Gastrocnemius medialis (tissue), 4 donors: ENCODE data around the gene HAUS7. TPM values are rescaled to one million over a fixed set of nuclear protein-coding genes. Genes with fewer than 3 reads are reported as not detected.

Experiments used
- ATAC-seq, 2 donors: fragments of 150-250 bp; one replicate each; pipeline ENCODE4 v1.9.1; 2016
- DNase-seq, 2 donors: peaks; one replicate each; pipeline ENCODE4 v3.0.0-alpha.2; 2019
- H3K27ac ChIP-seq, 4 donors: fragments of 200-600 bp; sonication (generic); 1 replicate in 1 of 4; 2 replicates in 3 of 4; pipeline ENCODE4 v1.5.1; 2016 to 2018; ENCODE audit warnings: mild to moderate bottlenecking in 2 of 4, moderate library complexity in 1 of 4
- H3K27me3 ChIP-seq, 3 donors: fragments of 200-600 bp; sonication (generic) in 2 of 3; 1 replicate in 1 of 3; 2 replicates in 2 of 3; pipeline versions ENCODE4 v1.5.1 to v1.6.0; 2016 to 2019; ENCODE audit warnings: mild to moderate bottlenecking in 1 of 3, moderate library complexity in 1 of 3
- H3K36me3 ChIP-seq, 2 donors: fragments of 200-600 bp; sonication (generic) in 1 of 2; one replicate each; pipeline ENCODE4 v1.5.1; 2017 to 2018
- H3K4me1 ChIP-seq, 2 donors: fragments of 200-600 bp; sonication (generic) in 1 of 2; one replicate each; pipeline ENCODE4 v1.5.1; 2016 to 2017; ENCODE audit warnings: mild to moderate bottlenecking in 2 of 2
- H3K4me3 ChIP-seq, 4 donors: fragments of 200-600 bp; sonication (generic) in 3 of 4; 1 replicate in 1 of 4; 2 replicates in 3 of 4; pipeline ENCODE4 v1.5.1; 2016 to 2019; ENCODE audit warnings: mild to moderate bottlenecking in 2 of 4
- H3K9me3 ChIP-seq, 3 donors: fragments of 200-600 bp; sonication (generic) in 2 of 3; 1 replicate in 1 of 3; 2 replicates in 2 of 3; pipeline ENCODE4 v1.5.1; 2016 to 2019
- POLR2A ChIP-seq, 2 donors: fragments of 450-650 bp; IDR thresholded peaks; one replicate each; pipeline ENCODE4 v1.6.1; 2017; ENCODE audit warnings: antibody characterized with exemption in 2 of 2, mild to moderate bottlenecking in 2 of 2, moderate library complexity in 2 of 2
- in situ Hi-C, 4 donors: fragments of 200-750 bp; cut with MboI; loops; one replicate each; pipeline versions ENCODE4 v1.15.0 to v1.8.0; 2017; ENCODE audit warnings: low sequenced_read_pairs in 4 of 4
- intact Hi-C: fragments of 100-400 bp; cut with DNase I; formaldehyde crosslinking; loops from one replicate; pipeline ENCODE4 v1.15.1; 2023; ENCODE audit warnings: low total_unique reads
- total RNA-seq, 4 donors: library from RNA; depleted of rRNA; stranded (reverse); fragments of >200 nt; gene quantifications; one replicate each; pipeline versions ENCODE4 v1.1.0 to v1.2.3, GENCODE V29; 2016
- TF ChIP-seq, protein P1 (sequence below), 5 experiments: fragments of 450-650 bp in 3 of 5; fragments of 200-600 bp in 2 of 5; sonication (generic) in 2 of 5; IDR thresholded peaks in 4 of 5; conservative IDR thresholded peaks in 1 of 5; 1 replicate in 4 of 5; 2 replicates in 1 of 5; pipeline ENCODE4 v1.5.1; 2016 to 2019; ENCODE audit warnings: antibody characterized with exemption in 5 of 5, mild to moderate bottlenecking in 3 of 5, moderate library complexity in 3 of 5

HAUS7 gene
- total RNA-seq = 10 to 100 TPM; 10.6 to 19.8 (median 13.2) TPM

GRCh38 chrX:153470411-153471363, at the start of gene HAUS7:
Gene HAUS7 (minus strand): TSS chrX:153470576. CDS start chrX:153470557, 19 bp downstream.
- no peaks in the 10 kb centered on the region for H3K36me3 ChIP-seq
- H3K27ac ChIP-seq = peak within 1 kb of the TSS; percentile 66 to 81 (median 78)
- H3K4me1 ChIP-seq = peaks cover 0 to 9% of the 10 kb centered on the region in 2 donors
- TF ChIP-seq, protein P1, sequence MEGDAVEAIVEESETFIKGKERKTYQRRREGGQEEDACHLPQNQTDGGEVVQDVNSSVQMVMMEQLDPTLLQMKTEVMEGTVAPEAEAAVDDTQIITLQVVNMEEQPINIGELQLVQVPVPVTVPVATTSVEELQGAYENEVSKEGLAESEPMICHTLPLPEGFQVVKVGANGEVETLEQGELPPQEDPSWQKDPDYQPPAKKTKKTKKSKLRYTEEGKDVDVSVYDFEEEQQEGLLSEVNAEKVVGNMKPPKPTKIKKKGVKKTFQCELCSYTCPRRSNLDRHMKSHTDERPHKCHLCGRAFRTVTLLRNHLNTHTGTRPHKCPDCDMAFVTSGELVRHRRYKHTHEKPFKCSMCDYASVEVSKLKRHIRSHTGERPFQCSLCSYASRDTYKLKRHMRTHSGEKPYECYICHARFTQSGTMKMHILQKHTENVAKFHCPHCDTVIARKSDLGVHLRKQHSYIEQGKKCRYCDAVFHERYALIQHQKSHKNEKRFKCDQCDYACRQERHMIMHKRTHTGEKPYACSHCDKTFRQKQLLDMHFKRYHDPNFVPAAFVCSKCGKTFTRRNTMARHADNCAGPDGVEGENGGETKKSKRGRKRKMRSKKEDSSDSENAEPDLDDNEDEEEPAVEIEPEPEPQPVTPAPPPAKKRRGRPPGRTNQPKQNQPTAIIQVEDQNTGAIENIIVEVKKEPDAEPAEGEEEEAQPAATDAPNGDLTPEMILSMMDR (IDR thresholded peaks at IDR 0.05 in 4 of 5, conservative IDR thresholded peaks at IDR 0.05 in 1 of 5) = peak; percentile 37 to 69 (median 63)
- TF ChIP-seq POLR2A (IDR thresholded peaks at IDR 0.05) = no peak
- in situ Hi-C loops (loop anchor here in 1 of 4 donors (25.0 kb wide), 1 partner anchor 533 kb away; no protein-coding TSS in a partner anchor), intact Hi-C loops (loop anchor here (1.0 to 2.0 kb wide), 3 partner anchors 36 to 529 kb away; partner anchors contain the start of gene CCNQ)
- DNase-seq = peak; percentile 76 to 86
- no peaks in the 10 kb centered on the region for H3K27me3 ChIP-seq
- H3K9me3 ChIP-seq = no peaks in the 10 kb centered on the region
- peak within 1 kb of the TSS; percentile 56 to 71 (median 61) for H3K4me3 ChIP-seq
- ATAC-seq = peak; percentile 87 to 89

GRCh38 chrX:153519569-153520286, 49.4 kb upstream of the HAUS7 start:
- H3K27ac ChIP-seq = no peak overlapping the region
- H3K4me1 ChIP-seq = no peaks in the 10 kb centered on the region
- in situ Hi-C loops = loop anchor here in 2 of 4 donors (25.0 kb wide), 1 partner anchor 557 kb away; no protein-coding TSS in a partner anchor
- no peak for ATAC-seq
- no peaks in the 10 kb centered on the region for H3K9me3 ChIP-seq
- no peak for DNase-seq
- TF ChIP-seq POLR2A (IDR thresholded peaks at IDR 0.05) = no peak
- TF ChIP-seq, protein P1 (IDR thresholded peaks at IDR 0.05 in 4 of 5, conservative IDR thresholded peaks at IDR 0.05 in 1 of 5) = no peak
- no peaks in the 10 kb centered on the region for H3K36me3 ChIP-seq
- peaks cover 3 to 44% (median 37%) of the 10 kb centered on the region in 3 donors for H3K27me3 ChIP-seq
- H3K4me3 ChIP-seq = no peak overlapping the region
- intact Hi-C loops = no loop called here

DNA sequence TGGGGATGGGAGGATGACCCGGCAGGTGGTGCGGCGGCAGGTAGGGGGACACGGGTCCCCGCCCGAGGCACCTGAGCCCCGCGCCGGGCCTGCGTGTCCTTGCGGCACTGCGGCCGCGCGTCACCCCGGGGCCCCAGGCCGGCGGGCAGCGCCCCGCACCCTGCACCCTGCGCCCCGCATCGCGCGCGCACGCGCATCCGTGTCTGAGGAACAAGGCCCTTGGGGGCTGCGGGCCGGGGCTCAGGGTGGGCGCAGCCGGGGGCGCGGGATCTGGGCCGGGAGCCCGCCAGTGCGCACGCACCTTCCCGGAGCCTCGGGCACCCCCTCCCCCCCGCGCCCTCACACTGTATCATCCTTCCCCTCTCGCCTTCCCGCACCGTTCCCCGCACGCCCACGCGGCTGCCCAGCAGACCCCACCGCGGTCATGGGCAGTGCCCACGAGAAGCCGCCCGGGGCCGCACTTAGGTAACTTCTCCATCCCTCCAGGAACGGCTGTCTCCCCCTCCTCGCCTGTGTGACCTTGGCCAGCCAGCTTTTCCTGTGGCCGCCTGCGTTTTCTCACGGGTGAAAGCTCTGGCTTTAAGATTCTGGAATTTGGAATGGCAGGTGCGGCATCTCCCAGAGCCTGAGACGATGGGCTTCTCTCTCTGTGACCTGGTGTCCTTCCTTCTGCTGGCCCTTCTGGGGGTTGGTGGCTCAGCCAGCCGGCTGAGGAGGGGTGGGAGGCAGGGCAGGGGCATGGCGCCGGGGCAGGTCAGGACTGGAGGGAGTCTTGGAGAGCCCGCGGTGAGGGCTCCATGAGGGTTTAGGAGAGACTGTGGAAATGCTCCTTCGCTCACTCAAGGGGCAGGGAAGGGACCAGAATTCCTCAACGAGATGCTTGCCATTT, 47.8 kb upstream of the HAUS7 start:
- TF ChIP-seq, protein P1 (IDR thresholded peaks at IDR 0.05 in 4 of 5, conservative IDR thresholded peaks at IDR 0.05 in 1 of 5) = no peak
- TF ChIP-seq POLR2A (IDR thresholded peaks at IDR 0.05) = no peak
- ATAC-seq (no peak), DNase-seq (no peak)
- Histone ChIP-seq H3K36me3 (no peaks in the 10 kb centered on the region), H3K4me1 (no peaks in the 10 kb centered on the region), H3K27me3 (peaks cover 3 to 44% (median 33%) of the 10 kb centered on the region in 3 donors), H3K9me3 (no peaks in the 10 kb centered on the region), H3K4me3 (no peak overlapping the region), H3K27ac (no peak overlapping the region)
- intact Hi-C loops (no loop called here), in situ Hi-C loops (loop anchor here in 2 of 4 donors (25.0 kb wide), 1 partner anchor 556 kb away; no protein-coding TSS in a partner anchor)

GRCh38 chrX:153517423-153517822, 47.0 kb upstream of the HAUS7 start, which contains the start of gene ATP2B3:
Gene ATP2B3 (plus strand): TSS chrX:153517642. CDS start chrX:153536248, 18,606 bp downstream.
- Histone ChIP-seq H3K4me3 (no peak within 1 kb of the TSS), H3K36me3 (no peaks in the 10 kb centered on the region), H3K27me3 (peaks cover 3 to 41% (median 30%) of the 10 kb centered on the region in 3 donors), H3K4me1 (no peaks in the 10 kb centered on the region), H3K27ac (no peak within 1 kb of the TSS), H3K9me3 (no peaks in the 10 kb centered on the region)
- in situ Hi-C loops = loop anchor here in 2 of 4 donors (25.0 kb wide), 1 partner anchor 555 kb away; no protein-coding TSS in a partner anchor
- no peak for DNase-seq
- no peak for TF ChIP-seq POLR2A (IDR thresholded peaks at IDR 0.05)
- TF ChIP-seq, protein P1 (IDR thresholded peaks at IDR 0.05 in 4 of 5, conservative IDR thresholded peaks at IDR 0.05 in 1 of 5) = no peak
- intact Hi-C loops = no loop called here
- no peak for ATAC-seq
